Glutamatergic neuron (in vitro differentiated cells): ENCODE data around the gene ARHGAP28. TPM values are rescaled to one million over a fixed set of nuclear protein-coding genes. Genes with fewer than 3 reads are reported as not detected.
A peak's percentile ranks its signal among the peaks of the same experiment; 100 is the strongest.
"Not testable (repeated sequence)": the region's sequence is repeated elsewhere in the genome, so short reads cannot be mapped to it uniquely, and the experiment has no call there.

Experiments
- DNase-seq: peaks from one replicate; pipeline ENCODE4 v3.0.0; 2022
- H3K27ac Mint-ChIP-seq: one replicate; pipeline ENCODE4 v1.8.0; 2020; ENCODE audit warnings: mild to moderate bottlenecking, mixed read lengths, inconsistent platforms; ENCODE audit not compliant: unreplicated experiment
- H3K27me3 Mint-ChIP-seq: one replicate; pipeline ENCODE4 v1.8.0; 2020; ENCODE audit warnings: mild to moderate bottlenecking, moderate library complexity, mixed read lengths, inconsistent platforms; ENCODE audit not compliant: unreplicated experiment
- H3K36me3 Mint-ChIP-seq: one replicate; pipeline ENCODE4 v1.8.0; 2020; ENCODE audit warnings: mild to moderate bottlenecking, mixed read lengths, inconsistent platforms; ENCODE audit not compliant: unreplicated experiment
- H3K4me1 Mint-ChIP-seq: one replicate; pipeline ENCODE4 v1.8.0; 2020; ENCODE audit warnings: mild to moderate bottlenecking, low read depth, mixed read lengths, inconsistent platforms; ENCODE audit not compliant: unreplicated experiment
- H3K4me3 Mint-ChIP-seq: one replicate; pipeline ENCODE4 v1.8.0; 2020; ENCODE audit warnings: mild to moderate bottlenecking, mixed read lengths, inconsistent platforms; ENCODE audit not compliant: unreplicated experiment
- H3K9me3 Mint-ChIP-seq: one replicate; pipeline ENCODE4 v1.8.0; 2020; ENCODE audit warnings: mild to moderate bottlenecking, moderate library complexity, mixed read lengths, inconsistent platforms; ENCODE audit not compliant: unreplicated experiment
- total RNA-seq: library from RNA; stranded (reverse); fragmentation: NEBNext Ultra II Directional; extraction: Animal tissue kit (Norgen Biotek cat#: 25700); gene quantifications from one replicate; pipeline ENCODE4 v1.2.1, GENCODE V29; 2021; ENCODE audit not compliant: unreplicated experiment
- TF ChIP-seq, protein P1 (sequence below): fragments of 200-600 bp; sonication (generic); IDR thresholded peaks from one replicate; pipeline ENCODE4 v1.5.0; 2021; ENCODE audit not compliant: partially characterized antibody, unreplicated experiment

Gene ARHGAP28
- total RNA-seq, 1 donor from 2014 or later, result 36.8 TPM

GRCh38 chr18:6835345-6835744 lies 105.8 kb downstream of the ARHGAP28 start:
- TF ChIP-seq, protein P1, sequence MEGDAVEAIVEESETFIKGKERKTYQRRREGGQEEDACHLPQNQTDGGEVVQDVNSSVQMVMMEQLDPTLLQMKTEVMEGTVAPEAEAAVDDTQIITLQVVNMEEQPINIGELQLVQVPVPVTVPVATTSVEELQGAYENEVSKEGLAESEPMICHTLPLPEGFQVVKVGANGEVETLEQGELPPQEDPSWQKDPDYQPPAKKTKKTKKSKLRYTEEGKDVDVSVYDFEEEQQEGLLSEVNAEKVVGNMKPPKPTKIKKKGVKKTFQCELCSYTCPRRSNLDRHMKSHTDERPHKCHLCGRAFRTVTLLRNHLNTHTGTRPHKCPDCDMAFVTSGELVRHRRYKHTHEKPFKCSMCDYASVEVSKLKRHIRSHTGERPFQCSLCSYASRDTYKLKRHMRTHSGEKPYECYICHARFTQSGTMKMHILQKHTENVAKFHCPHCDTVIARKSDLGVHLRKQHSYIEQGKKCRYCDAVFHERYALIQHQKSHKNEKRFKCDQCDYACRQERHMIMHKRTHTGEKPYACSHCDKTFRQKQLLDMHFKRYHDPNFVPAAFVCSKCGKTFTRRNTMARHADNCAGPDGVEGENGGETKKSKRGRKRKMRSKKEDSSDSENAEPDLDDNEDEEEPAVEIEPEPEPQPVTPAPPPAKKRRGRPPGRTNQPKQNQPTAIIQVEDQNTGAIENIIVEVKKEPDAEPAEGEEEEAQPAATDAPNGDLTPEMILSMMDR, result no peak
- Mint-ChIP-seq H3K27ac (no peak overlapping the region), H3K9me3 (no peaks in the 10 kb centered on the region), H3K27me3 (no peaks in the 10 kb centered on the region), H3K4me1 (no peaks in the 10 kb centered on the region), H3K4me3 (no peak overlapping the region), H3K36me3 (no peaks in the 10 kb centered on the region)
- DNase-seq, result no peak

DNA sequence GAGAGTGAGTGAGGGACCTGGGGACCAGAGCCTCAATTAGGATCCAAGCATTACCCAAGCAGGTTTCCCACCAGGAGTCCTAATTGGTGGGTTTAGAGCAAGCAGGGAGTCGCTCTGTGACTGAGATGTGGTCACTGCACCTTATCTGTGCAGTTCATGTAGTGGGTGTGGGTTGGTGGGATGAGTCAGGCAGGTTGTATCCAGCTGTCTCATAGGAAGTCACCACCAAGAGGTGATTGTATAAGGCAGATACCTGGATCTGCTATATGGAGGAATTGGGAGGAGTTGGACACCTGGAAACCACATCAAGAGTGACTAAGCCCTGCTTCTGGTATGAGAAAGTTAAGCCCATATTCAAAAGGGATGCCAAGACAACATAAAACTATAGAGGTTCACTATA lies 106.8 kb downstream of the ARHGAP28 start:
- no peak for DNase-seq
- no peak overlapping the region for H3K27ac Mint-ChIP-seq
- no peak overlapping the region for H3K4me3 Mint-ChIP-seq
- TF ChIP-seq, protein P1, result no peak
- H3K36me3 Mint-ChIP-seq, result no peaks in the 10 kb centered on the region
- H3K4me1 Mint-ChIP-seq, result no peaks in the 10 kb centered on the region
- no peaks in the 10 kb centered on the region for H3K9me3 Mint-ChIP-seq
- no peaks in the 10 kb centered on the region for H3K27me3 Mint-ChIP-seq

GRCh38 chr18:6837904-6838303 lies 108.4 kb downstream of the ARHGAP28 start:
- Mint-ChIP-seq H3K9me3 (no peaks in the 10 kb centered on the region), H3K4me1 (peaks cover 5% of the 10 kb centered on the region), H3K36me3 (no peaks in the 10 kb centered on the region), H3K27me3 (no peaks in the 10 kb centered on the region), H3K27ac (no peak overlapping the region), H3K4me3 (no peak overlapping the region)
- no peak for DNase-seq
- TF ChIP-seq, protein P1, result no peak

DNA sequence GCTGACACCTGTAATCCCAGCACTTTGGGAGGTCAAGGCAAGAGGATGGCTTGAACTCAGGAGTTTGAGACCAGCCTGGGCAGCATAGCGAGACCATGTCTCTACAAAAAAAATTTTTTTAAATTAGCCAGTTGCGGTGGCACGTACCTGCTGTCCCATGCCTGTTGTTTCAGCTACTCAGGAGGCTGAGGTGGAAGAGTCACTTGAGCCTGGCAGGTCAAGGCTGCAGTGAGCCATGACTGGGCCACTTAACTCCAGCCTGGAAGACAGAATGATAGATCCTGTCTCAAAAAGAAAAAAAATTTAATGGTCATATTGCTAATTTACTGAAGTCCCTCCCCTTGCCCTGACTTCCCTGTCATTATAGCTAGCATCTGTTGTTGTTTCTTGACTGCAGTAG lies 112.6 kb downstream of the ARHGAP28 start:
- Mint-ChIP-seq H3K9me3 (no peaks in the 10 kb centered on the region), H3K27me3 (no peaks in the 10 kb centered on the region), H3K27ac (no peak overlapping the region), H3K36me3 (no peaks in the 10 kb centered on the region), H3K4me1 (peaks cover 9% of the 10 kb centered on the region), H3K4me3 (no peak overlapping the region)
- DNase-seq, result no peak
- TF ChIP-seq, protein P1, result no peak

GRCh38 chr18:6843308-6843707 lies 113.8 kb downstream of the ARHGAP28 start:
- no peak for DNase-seq
- Mint-ChIP-seq H3K27me3 (no peaks in the 10 kb centered on the region), H3K4me3 (no peak overlapping the region), H3K4me1 (peaks cover 9% of the 10 kb centered on the region), H3K27ac (peak overlapping the region; percentile 17), H3K36me3 (no peaks in the 10 kb centered on the region), H3K9me3 (no peaks in the 10 kb centered on the region)
- TF ChIP-seq, protein P1, result no peak

- H3K36me3 Mint-ChIP-seq, result not testable (repeated sequence)
These were observed 116.0 kb downstream of the ARHGAP28 start for GRCh38 chr18:6845521-6845920.

More at GRCh38 chr18:6845521-6845920, 116.0 kb downstream of the ARHGAP28 start:
- not testable (repeated sequence) for H3K27ac Mint-ChIP-seq, H3K9me3 Mint-ChIP-seq, DNase-seq, H3K4me1 Mint-ChIP-seq, H3K27me3 Mint-ChIP-seq, H3K4me3 Mint-ChIP-seq
